Measurements from ENCODE around the gene BIN1. TPM values are rescaled to one million over a fixed set of nuclear protein-coding genes. Genes with fewer than 3 reads are reported as not detected.
A peak's percentile ranks its signal among the peaks of the same experiment; 100 is the strongest.

Gene BIN1
- total RNA-seq, 1 donor, result 66.0 TPM

DNA sequence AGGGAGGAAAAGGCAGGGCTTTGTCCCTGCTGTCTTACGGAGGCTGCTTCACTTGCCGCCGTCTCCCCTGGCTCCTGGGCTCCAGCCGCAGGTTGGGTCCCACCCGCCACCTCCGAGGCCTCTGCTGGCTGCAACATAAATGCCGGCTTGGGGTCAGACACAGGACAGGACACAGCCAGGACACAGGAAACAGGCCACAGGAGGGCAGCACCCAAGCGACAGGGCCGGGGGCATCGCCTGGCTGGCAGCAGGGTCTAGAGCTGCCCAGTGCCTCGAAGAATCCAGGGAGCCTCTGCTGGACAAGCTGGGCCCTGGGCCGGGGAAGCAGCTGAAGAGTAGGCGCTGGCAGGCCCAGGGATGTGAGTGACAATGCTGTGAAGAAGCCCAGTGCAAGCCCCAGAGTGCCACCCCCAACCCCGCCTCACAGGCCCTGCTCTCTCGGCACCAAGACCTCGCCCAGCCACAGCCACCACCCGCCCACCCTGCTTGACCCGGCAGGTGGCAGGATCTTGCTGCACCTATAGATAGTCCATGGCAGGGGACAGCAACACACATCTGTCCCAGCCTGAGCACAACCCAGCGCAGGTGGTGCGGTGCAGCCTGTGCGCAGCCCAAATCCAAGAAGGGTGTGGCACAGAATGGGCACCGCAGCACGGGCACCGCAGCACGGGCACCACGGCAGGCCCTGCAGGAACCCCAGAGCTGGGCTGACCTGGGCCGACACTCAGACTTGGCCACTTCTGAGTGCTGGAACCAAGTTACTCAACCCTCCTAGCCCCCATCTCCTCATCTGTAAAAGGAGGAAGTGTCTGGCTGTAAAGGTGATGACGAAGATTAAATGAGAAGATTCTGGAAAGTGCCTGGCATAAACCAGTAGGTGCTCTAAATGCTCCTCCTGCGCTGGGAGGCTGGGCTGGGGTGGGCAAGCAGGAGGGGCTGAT is 55.6 kb downstream of the BIN1 start:
- DNase-seq (ENCODE audit: low read depth in 2 of 3, low spot score in 2 of 3), result no peak

DNA sequence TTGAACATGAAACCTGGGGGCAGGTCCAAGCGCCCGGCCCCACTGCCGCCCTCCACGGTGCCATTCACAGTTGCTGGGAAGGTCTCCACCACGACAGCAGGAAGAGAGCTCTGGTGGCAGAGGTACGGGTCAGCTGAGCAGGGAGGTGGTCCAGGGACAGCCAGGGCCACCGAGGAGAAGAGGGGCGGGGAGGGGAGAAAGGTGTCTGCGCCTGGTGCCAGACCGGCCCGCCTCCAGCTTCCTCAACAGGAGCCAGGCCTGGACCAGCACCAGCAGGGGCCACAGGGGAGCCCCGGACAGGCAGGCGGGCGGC is 56.2 kb downstream of the BIN1 start:
- DNase-seq (ENCODE audit: low read depth in 2 of 3, low spot score in 2 of 3), result no peak

DNA sequence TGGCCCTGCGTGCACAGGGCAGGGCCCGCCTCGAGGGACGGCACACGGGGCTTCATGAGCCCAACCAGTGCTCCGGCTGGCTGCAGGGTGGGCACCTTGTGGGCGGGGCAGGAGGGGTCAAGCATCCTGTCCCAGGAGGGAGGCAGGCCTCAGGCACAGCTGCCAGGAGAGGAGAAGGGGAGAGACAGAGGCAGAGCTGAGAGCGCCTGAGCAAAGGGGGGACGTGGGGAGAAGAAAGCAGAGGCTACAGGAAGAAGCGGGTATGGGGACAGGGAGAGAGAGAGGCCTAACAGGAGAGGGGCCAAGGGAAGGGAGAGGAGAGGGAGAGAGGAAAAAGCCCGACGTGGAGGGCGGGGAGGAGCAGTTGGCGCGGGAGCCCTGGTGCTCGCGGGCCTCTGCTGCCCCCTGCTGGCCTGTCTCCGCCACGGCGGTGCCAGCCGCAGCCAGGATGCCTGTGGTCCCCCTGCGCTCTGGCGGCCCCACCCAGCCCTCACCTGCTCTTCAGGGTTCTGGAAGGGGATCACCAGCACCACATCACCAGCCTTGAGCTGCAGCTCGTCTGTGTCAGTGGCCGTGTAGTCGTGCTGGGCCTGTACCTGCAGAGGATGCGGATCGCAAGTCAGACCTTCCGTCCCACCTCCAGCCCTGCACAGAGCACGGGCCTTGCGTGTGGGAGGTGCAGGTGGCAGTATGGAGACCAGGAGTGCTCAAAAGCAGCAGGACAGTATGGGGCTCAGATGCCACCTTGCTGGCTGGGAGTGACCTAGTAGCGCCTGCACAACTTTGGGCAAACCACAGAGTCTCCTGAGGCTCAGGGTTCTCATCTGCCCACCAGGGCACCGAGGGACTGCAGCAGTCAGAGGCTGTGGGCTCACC is 56.8 kb downstream of the BIN1 start:
- DNase-seq (ENCODE audit: low read depth in 2 of 3, low spot score in 2 of 3), result peak in 2 of 3 donors; percentile 46 to 47

DNA sequence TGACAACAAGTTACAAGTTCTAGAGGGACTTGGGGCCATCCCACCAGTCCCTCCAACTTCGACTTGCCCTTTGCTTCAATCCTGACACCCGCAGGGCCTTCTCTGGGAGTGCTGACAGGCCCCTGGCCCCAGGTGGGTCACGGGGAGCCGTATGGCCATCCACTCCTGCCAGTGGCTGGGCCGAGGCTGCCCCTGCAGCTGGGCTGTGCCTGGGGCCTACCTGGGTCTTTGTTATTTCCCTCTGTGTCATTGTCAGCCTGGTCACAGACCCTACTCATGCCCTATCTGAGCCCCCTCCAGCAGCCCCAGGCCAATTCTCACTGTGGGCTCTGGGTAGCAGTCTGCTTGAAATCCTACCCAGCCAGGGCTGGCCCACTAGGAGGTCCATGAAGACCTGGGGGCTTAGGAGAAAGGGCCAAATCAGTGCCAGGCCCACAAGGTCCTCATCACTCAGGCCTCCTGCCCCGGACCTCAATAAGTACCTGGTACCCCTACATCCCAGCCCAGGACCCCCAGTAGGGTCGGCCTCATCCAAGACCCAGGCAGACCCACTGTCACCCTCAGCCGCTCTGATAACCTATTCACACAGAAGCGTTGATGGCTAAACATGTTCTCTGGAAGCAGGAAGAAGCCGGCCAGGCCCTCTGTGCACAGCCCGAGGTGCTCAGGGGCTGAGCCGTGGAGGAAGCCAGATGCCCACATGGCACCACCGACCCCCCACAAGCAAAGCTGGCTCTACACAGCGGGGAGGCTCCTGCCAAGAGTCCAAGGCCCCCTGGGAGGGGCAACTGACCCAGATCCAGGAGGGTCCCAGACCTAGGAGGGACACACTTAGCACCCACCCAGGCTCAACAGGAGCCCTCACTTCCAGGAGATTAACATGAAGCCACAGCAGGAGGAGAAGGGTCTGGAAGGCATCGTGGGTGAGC is 57.7 kb downstream of the BIN1 start:
- no peak for DNase-seq (ENCODE audit: low read depth in 2 of 3, low spot score in 2 of 3)

DNA sequence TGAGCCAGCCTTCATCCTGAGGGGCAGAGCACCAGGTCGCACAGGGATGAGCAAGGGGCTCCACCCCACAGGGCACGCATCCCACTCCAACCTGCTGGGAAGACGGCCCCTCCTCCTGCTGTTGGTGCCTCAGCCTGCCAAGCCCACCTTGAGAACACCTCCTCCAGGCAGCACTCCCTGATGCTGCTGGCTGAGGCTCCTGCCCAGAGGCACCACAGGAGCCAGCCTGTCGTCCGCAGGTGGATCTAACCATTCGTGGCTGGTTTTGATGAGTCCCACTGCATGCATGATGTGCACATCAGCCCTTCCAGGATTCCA is 58.4 kb downstream of the BIN1 start:
- no peak for DNase-seq (ENCODE audit: low read depth in 2 of 3, low spot score in 2 of 3)

DNA sequence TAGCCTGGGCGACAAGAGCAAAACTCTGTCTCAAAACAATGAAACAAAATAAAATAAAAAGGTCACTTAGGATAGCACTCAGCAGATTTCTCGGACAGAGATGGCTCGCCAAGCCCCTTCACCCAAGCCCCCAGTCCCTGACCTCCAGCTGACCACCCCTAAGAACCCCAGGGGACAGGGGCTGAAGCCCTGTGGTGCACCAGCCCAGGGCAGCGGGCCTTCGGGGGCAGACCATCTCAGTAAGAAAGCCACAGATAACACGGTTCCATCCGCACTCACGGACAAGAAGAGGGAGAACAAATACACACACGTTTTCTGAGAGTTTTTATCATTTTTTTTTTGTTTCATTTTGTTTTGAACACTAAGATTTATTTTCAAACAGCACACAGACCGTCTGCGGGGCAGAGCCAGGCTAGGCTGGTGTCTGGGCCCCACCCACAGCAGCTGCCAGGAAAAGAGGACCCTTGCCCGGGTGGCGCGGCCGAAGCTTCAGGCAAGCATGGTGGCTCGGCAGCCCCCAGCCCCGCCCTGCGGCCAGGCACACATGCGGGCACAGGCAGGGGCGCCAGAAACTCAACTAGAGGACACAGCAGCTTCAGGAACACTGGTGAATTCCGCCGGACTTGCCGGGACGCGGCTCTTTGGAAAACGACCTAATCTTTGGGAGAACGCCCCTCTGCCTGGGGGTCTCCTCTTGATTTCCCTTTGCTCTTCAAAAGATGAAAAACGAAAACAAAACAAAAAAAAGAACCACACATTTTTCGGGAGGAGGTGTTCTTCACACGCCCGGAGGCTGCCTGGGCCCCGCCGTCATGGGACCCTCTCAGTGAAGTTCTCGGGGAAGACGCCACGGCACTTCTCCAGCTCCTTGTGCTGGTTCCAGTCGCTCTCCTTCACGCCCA is 59.0 kb downstream of the BIN1 start:
- no peak for DNase-seq (ENCODE audit: low read depth in 2 of 3, low spot score in 2 of 3)

DNA sequence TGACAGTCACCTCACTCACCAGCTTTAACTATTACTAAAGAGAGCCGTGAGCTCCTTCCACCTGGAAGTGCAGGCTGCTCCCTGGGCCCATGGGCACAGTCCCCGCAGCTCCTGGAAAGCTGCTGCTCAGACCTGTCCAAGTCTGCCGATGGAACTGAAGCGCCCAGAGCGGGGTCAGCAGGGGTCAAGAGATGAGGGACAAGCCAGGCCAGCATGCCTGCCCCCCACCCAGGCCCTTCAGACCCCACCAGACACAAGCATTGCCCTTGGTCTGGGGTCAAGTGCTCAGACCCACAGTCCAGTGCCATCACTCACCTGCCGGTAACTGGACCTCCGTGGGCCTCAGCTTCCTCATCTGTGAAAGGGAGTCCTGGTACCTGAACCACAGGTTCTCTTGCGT is 59.9 kb downstream of the BIN1 start:
- DNase-seq (ENCODE audit: low read depth in 2 of 3, low spot score in 2 of 3), result no peak

DNA sequence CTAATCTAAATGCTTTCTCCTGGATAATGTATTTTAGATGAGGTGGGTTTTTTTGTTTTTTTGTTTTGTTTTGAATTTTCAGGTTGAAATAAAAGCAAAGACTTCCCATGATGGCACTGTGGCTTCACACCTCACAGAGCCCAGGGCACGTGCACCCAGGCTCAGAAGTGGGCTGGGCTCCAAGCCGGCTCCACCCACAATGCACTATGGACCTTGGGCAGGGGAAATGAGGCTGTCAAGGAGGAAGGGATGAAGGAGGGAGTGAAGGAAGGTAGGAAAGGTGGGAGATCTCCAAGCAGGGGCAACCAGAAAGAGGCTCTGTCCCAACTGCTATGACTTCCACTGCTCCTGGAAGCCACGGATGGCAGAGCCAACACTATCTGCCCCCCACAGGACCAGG is 60.4 kb downstream of the BIN1 start:
- DNase-seq (ENCODE audit: low read depth in 2 of 3, low spot score in 2 of 3), result no peak

DNA sequence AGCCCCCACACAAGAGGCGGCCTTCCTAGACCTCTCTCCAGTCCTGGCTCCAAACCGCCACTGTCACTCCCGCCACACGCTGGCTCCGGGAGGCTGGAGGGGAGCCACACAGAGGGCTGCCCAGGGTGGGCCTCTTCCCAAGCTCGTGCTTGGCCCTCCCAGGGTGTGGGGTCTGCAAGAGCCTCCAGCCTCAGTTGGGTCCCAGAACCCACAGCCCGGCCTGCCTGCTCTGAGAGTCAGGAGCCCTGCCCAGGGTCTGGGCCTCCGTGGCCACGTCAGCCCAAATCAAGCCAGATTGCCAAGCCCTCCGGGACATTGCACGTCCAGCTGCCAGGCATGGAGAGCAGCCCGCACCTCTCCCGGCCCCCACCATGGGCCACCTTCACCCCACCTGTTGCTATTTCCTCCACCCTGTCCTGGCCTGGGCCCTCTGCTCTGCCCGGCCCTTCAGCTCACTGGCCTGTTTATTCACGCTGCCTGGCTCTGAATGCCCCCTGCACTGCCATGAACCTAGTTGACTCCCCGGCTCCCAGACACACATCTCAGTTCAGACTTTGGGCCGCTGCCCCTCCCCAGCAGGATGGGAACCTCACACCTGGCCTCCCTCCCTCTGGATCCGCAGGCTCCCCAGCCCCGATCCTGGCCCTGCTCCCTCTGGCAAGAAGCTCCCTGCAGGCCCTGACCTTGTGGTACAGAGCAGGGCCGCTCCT is 61.0 kb downstream of the BIN1 start:
- no peak for DNase-seq (ENCODE audit: low read depth in 2 of 3, low spot score in 2 of 3)

DNA sequence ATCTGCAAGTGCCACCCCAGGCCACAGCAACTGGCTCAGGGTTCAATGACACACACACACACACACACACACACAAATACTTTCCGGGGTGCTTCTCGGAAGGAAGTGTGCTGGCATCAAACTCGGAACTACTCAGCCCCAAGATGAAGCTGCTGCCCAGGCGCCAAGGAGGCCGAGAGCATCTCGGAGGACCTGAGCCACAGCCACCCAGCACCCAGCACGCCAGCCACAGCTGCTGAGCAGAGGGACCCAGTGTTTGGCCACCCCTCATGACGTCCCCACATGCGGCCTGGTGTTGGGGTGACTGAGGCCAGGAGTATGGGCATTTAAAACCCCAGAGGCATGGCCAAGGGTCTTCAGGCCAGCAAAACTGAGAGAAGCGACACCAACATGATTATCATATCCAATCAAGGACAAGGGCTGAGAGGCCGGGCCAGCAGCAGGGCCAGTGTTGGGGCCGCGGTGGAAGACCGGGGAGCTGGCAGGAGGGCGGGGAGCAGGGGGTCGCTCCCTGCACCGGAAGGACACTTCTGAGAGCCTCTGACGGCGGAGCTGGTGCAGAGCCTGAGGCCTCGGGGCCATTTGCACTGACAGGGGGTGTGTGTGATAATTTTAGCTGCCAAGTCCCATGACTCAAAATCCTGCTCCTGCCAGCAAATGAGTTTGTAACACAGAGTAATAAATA is 61.8 kb downstream of the BIN1 start:
- DNase-seq (ENCODE audit: low read depth in 2 of 3, low spot score in 2 of 3), result no peak

DNA sequence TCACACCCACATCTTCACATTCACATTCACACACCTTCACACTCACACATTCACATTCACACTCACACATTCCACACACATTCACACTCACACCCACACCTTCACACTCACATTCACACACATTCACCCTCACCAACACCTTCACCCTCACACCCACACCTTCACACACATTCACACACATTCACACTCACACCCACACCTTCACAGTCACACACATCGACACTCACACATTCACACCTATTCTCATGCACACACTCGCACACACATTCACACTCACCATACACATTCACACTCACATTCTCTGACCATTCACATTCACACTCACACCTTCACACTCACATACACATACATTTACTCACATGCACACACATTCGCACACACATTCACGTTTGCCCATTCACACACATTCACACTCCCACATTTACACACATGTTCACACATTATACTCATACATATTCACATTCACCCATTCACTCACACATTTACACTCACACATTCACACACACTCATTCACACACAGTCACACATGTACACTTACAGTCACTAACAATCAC is 62.7 kb downstream of the BIN1 start:
- DNase-seq (ENCODE audit: low read depth in 2 of 3, low spot score in 2 of 3), result no peak

DNA sequence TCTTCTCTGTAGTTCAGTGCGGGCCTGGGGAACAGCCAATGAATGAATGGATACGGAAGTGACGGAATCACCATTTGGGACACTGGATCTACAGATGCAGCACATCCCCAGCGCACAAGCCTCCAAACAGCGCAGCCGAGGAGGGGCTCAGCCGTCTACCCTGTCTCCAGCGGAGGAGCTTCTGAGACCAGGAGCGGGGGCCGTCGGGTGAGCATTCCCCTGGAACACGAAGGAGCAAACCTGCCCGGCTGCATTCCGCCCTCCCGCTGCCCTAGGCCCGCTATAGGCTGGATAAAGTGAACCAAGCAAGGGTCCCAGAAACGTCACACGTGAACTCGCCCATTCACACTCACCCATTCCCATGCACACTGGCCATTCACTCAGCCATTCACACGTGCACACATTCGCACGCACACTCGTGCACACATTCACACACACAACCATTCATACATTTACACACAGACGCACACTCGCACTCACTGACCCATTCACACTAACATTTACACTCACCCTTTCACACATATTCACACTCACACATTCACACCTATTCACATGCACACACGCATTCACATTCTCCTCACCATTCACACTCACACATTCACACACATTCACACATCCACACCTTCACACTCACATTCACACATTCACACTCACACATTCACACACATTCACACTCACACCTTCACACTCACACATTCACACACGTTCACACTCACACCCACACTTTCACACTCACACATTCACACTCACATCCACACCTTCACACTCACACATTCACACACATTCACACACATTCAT is 63.4 kb downstream of the BIN1 start:
- DNase-seq (ENCODE audit: low read depth in 2 of 3, low spot score in 2 of 3), result no peak

DNA sequence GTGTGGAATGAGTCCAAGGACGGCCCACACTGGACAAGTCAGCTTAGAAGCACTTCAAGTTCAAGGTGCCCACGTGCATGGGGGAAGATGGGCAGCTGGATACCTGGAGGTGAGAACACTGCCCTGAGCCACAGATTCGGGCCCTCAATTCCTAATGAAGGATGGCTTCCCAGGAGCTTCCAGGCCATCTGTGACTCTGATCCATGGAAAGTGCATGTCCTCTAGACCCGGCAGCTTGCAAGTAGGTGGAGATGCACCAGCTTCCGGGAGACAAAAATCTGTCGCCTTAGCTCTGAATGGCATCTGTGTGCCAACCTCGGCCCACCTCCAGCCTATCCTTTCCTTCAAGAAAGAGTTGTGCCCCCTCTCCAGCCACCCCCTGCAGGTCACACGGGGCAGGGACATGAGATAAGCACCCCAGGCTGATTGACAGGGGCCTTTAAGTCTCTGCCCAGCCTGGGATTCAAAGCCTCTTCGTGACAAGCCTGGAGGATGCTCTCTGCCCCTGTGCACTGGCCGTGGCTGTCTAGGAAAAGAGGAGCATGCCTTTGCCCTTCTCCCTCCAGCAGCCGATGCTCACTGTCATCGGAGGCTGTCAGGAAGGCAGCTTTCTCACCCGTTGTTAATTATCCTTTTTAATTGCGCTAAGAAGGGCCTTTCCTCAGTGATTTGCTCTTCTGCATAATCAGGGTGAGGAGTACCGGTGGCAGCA is 65.5 kb downstream of the BIN1 start:
- DNase-seq (ENCODE audit: low read depth in 2 of 3, low spot score in 2 of 3), result no peak

DNA sequence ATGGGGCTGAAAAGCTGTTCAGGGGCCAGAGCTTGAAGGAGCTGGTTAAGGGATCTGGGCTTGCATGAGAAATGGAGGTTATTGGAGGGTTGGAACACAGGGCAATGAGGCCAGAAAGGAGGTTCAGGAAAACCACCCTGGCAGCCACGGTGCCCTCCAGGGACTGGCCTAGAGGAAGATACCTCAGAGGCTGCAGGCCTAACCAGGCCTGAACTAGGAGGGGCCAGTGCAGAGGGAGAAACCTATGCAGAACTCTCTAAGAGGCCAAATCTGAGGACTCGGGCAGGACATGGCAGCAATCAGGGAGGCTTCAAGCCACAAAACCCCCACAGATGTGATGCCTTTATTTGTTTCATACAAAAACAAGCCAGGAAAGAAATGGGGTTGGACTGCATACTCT is 66.8 kb downstream of the BIN1 start:
- no peak for DNase-seq (ENCODE audit: low read depth in 2 of 3, low spot score in 2 of 3)

DNA sequence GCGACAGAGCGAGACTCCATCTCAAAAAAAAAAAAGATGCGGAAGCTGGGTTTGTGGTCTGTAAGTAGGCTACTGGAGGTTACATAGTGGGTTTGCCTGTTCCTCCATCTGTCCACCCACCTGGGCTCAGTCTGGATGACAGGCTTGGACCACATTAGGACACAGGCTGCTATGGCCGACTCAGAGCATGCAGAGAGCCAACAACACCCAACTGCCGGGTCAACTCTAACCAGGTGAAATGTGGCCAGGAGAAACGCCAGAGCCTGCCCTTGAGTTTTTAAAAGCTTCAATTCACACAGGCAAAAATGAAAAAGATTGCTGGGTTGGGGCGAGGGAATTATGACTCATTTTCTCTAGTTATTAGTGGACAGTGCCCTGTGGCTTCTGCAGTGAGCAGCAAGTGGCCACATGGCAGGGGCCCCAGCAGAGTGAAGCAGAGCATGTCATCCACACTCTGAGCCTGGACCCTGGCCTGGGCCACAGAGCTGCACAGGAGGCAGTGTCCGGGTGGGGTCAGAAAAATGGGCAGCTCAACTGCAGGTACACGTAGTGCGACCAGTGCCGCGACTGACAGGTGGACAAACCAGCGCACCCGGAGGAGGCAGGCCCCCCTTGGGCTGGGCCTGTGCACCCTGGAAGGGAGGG is 67.4 kb downstream of the BIN1 start:
- DNase-seq (ENCODE audit: low read depth in 2 of 3, low spot score in 2 of 3), result no peak

DNA sequence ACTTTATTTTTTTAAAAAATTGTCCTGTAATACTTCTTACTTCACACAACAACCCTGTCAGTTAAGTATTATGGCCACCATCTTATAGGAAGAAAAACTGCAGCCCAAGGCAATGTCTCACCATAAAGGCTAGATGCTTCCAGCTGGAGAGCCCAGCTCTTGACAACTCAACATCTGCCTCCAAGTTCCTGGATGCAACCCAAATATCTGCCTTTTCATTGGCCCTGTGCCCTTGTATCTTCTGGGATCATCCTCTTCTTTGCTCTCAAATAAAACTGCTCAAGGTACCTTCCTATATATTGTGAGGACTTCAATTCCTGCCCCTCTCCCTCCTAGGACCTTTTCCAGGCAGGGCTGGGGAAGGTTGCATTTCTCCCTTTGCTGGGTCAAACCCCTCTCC is 69.5 kb downstream of the BIN1 start:
- no peak for DNase-seq (ENCODE audit: low read depth in 2 of 3, low spot score in 2 of 3)
